Gastroesophageal sphincter (tissue), 4 donors: ENCODE data around the gene MACROH2A1. TPM values are rescaled to one million over a fixed set of nuclear protein-coding genes. Genes with fewer than 3 reads are reported as not detected.

Experiments
- ATAC-seq: fragments of 150-250 bp; one replicate; pipeline ENCODE4 v1.9.1; 2016; ENCODE audit warnings: mild to moderate bottlenecking, moderate library complexity
- H3K27ac ChIP-seq, 4 donors: fragments of 200-600 bp; sonication (generic) in 3 of 4; 1 replicate in 3 of 4; 2 replicates in 1 of 4; pipeline ENCODE4 v1.5.1; 2016 to 2019
- H3K27me3 ChIP-seq: fragments of 200-600 bp; sonication (generic); one replicate; pipeline ENCODE4 v1.5.1; 2019
- H3K36me3 ChIP-seq, 2 donors: fragments of 200-600 bp; sonication (generic); one replicate each; pipeline ENCODE4 v1.5.1; 2019; ENCODE audit warnings: control low read depth in 1 of 2
- H3K4me1 ChIP-seq, 3 donors: fragments of 200-600 bp; sonication (generic); 1 replicate in 2 of 3; 2 replicates in 1 of 3; pipeline ENCODE4 v1.5.1; 2016 to 2019; ENCODE audit warnings: control low read depth in 2 of 3
- H3K4me3 ChIP-seq, 2 donors: fragments of 200-600 bp; sonication (generic); one replicate each; pipeline ENCODE4 v1.5.1; 2019; ENCODE audit warnings: mild to moderate bottlenecking in 1 of 2, moderate library complexity in 1 of 2
- H3K9me3 ChIP-seq, 3 donors: fragments of 200-600 bp; sonication (generic); one replicate each; pipeline ENCODE4 v1.5.1; 2017 to 2019; ENCODE audit warnings: control low read depth in 2 of 3
- EP300 ChIP-seq: sonication (generic); formaldehyde crosslinking; IDR thresholded peaks from one replicate; pipeline ENCODE4 v1.6.1; 2017; ENCODE audit warnings: antibody characterized with exemption, mild to moderate bottlenecking
- POLR2A ChIP-seq, 2 donors: fragments of 450-650 bp; IDR thresholded peaks; one replicate each; pipeline ENCODE4 v1.6.1; 2017; ENCODE audit warnings: antibody characterized with exemption in 2 of 2, mild to moderate bottlenecking in 2 of 2, moderate library complexity in 1 of 2
- POLR2AphosphoS5 ChIP-seq: sonication (generic); formaldehyde crosslinking; IDR thresholded peaks from one replicate; pipeline ENCODE4 v1.6.1; 2017; ENCODE audit warnings: antibody characterized with exemption
- WGBS, 2 donors: methylation state at CpG; one replicate each; pipeline ENCODE4 v1.1.5; 2018; ENCODE audit warnings: low coverage in 1 of 2; 5-methylcytosine and 5-hydroxymethylcytosine counted together
- total RNA-seq, 4 donors: library from RNA; depleted of rRNA; stranded (reverse); fragments of >200 nt; gene quantifications; one replicate each; pipeline ENCODE4 v1.1.0, GENCODE V29; 2016
- TF ChIP-seq, protein P1 (sequence below), 4 experiments: fragments of 200-600 bp in 2 of 4; fragments of 450-650 bp in 2 of 4; sonication (generic) in 1 of 4; IDR thresholded peaks; one replicate each; pipeline ENCODE4 v1.5.1; 2017 to 2019; ENCODE audit warnings: antibody characterized with exemption in 4 of 4, mild to moderate bottlenecking in 2 of 4, moderate library complexity in 2 of 4

Gene MACROH2A1
- total RNA-seq, 4 donors from 2014 or later = 163 to 180 (median 177) TPM

DNA sequence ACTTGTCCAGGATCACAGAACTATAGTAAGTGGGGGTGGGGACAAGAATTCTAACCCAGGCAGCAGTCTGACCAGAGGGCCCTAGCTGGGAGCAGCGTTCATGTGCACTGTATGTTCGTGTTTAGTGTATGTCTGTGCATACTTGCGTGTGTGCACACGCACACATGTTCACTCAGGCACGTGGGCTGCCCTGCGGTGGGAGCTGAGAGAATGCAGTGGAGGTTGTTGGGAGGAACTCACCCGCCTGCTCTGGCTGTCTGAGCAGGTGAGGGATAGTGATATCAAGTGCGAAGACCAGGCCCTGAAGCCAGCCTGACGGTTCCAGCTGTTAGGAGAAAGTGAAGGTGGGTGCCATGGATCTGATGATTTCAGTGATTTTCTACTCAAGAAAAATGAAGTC, 47.2 kb upstream of the MACROH2A1 start:
- Histone ChIP-seq H3K4me3 (no peak overlapping the region), H3K9me3 (no peaks in the 10 kb centered on the region), H3K4me1 (peaks cover 0 to 9% (median 0%) of the 10 kb centered on the region in 3 donors), H3K27ac (no peak overlapping the region), H3K27me3 (no peaks in the 10 kb centered on the region), H3K36me3 (no peaks in the 10 kb centered on the region)
- TF ChIP-seq, protein P1, sequence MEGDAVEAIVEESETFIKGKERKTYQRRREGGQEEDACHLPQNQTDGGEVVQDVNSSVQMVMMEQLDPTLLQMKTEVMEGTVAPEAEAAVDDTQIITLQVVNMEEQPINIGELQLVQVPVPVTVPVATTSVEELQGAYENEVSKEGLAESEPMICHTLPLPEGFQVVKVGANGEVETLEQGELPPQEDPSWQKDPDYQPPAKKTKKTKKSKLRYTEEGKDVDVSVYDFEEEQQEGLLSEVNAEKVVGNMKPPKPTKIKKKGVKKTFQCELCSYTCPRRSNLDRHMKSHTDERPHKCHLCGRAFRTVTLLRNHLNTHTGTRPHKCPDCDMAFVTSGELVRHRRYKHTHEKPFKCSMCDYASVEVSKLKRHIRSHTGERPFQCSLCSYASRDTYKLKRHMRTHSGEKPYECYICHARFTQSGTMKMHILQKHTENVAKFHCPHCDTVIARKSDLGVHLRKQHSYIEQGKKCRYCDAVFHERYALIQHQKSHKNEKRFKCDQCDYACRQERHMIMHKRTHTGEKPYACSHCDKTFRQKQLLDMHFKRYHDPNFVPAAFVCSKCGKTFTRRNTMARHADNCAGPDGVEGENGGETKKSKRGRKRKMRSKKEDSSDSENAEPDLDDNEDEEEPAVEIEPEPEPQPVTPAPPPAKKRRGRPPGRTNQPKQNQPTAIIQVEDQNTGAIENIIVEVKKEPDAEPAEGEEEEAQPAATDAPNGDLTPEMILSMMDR (IDR thresholded peaks at IDR 0.05) = no peak
- TF ChIP-seq EP300 = no peak
- TF ChIP-seq POLR2A (IDR thresholded peaks at IDR 0.05) = no peak
- TF ChIP-seq POLR2AphosphoS5 = no peak
- no peak for ATAC-seq
- WGBS, 2 donors = 80 to 82% methylated on average over 1 to 9 of the region's 9 CpGs

DNA sequence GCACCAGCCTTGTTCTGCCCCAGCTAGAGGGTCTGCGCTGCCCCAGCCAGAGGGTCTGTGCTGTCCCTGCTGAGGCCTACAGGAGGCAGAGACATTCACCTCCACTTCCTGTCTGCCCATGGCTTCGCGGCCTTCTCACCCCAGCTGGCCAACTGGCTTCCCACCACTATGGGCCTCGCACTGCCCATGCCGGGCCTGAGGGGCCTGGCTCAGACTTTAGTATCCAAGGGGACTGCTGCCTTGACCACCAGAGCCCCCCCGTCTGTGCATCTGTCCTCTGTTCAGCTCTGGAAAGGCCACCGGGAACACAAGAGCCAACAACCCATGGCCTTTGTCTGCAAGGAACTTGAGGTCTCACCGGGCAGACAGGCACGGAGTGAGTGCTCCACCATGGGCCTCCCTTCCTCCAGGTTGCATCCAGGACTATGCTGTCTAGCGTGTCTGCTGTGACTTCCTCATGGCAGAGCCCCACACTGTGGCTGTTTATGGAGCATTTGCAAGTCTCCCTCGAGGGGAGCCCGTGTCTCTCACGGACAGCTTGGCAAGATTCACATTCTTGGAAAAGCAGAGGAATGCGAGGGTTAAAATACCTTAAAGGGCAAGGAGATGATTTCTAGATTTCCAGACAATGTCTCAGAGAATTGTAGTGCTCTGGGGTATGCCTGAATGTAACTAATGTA, 46.4 kb upstream of the MACROH2A1 start:
- H3K27ac ChIP-seq = no peak overlapping the region
- H3K36me3 ChIP-seq = no peaks in the 10 kb centered on the region
- no peak for ATAC-seq
- no peak for TF ChIP-seq POLR2AphosphoS5
- no peak for TF ChIP-seq EP300
- TF ChIP-seq, protein P1 (IDR thresholded peaks at IDR 0.05) = no peak
- no peak for TF ChIP-seq POLR2A (IDR thresholded peaks at IDR 0.05)
- H3K4me3 ChIP-seq = no peak overlapping the region
- no peaks in the 10 kb centered on the region for H3K9me3 ChIP-seq
- no peaks in the 10 kb centered on the region for H3K27me3 ChIP-seq
- H3K4me1 ChIP-seq = peaks cover 0 to 9% (median 0%) of the 10 kb centered on the region in 3 donors
- 83 to 93% methylated on average over 2 to 5 of the region's 14 CpGs for WGBS, 2 donors

DNA sequence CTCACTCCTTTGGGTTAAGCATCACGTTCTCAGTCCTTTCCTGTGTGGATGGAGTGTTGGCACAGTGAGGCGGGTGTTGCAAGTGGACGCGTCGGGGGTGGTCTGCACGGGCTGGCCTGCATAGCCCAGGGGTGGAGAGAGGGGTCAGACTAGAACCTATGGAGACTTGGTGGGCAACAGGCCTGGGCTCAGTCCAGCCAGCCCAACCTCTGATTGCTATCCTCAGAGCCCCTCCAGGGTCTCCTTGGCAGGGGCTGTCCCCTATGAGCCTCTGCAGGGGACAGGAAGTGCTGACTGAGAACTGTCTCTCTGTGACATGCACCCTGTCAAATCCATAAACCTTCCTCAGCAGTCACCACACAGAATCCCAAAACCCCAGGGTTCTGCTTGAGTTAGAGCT, 45.9 kb upstream of the MACROH2A1 start:
- H3K27me3 ChIP-seq = no peaks in the 10 kb centered on the region
- H3K9me3 ChIP-seq = no peaks in the 10 kb centered on the region
- H3K36me3 ChIP-seq = no peaks in the 10 kb centered on the region
- H3K27ac ChIP-seq = no peak overlapping the region
- WGBS, 2 donors = no CpG with 5 or more reads among the region's 6 CpGs
- TF ChIP-seq POLR2A (IDR thresholded peaks at IDR 0.05) = no peak
- TF ChIP-seq POLR2AphosphoS5 = no peak
- TF ChIP-seq EP300 = no peak
- TF ChIP-seq, protein P1 (IDR thresholded peaks at IDR 0.05) = no peak
- H3K4me3 ChIP-seq = no peak overlapping the region
- no peak for ATAC-seq
- peaks cover 0 to 9% (median 0%) of the 10 kb centered on the region in 3 donors for H3K4me1 ChIP-seq

DNA sequence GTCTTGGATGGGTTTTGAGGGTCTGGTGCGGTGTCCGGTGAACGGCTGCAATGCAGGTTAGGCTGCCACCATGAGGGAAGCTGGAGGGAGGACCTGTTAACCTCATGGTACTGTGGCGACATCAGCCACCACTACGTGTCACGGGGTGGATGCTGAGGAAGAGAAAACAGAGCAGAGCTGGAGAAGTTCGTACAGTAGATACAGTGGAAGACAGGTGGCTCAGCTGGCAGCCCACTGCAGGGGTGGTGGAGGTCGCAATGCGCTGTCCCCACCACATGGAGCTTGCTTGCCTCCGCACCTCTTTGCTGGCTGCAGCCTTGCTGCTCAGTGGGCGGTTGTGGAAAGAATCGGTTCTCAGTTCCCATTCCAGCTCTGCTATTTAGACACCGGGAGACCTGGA, 45.3 kb upstream of the MACROH2A1 start:
- ATAC-seq = no peak
- Histone ChIP-seq H3K27me3 (no peaks in the 10 kb centered on the region), H3K36me3 (no peaks in the 10 kb centered on the region)

More for the DNA sequence above, 45.3 kb upstream of the MACROH2A1 start:
- Histone ChIP-seq H3K4me3 (no peak overlapping the region), H3K4me1 (peaks cover 0 to 9% (median 0%) of the 10 kb centered on the region in 3 donors), H3K27ac (no peak overlapping the region), H3K9me3 (no peaks in the 10 kb centered on the region)
- WGBS, 2 donors = 74 to 86% methylated on average over 5 to 8 of the region's 13 CpGs
- TF ChIP-seq POLR2A (IDR thresholded peaks at IDR 0.05) = no peak
- TF ChIP-seq EP300 = no peak
- TF ChIP-seq, protein P1 (IDR thresholded peaks at IDR 0.05) = no peak
- no peak for TF ChIP-seq POLR2AphosphoS5
